Esophagus squamous epithelium (tissue), 4 donors: ENCODE data around the gene DCUN1D3.

Source experiments
- POLR2A ChIP-seq, 4 donors: fragments of 450-650 bp; IDR thresholded peaks; one replicate each; pipeline ENCODE4 v1.6.1; 2017; ENCODE audit warnings: antibody characterized with exemption in 4 of 4, mild to moderate bottlenecking in 4 of 4, moderate library complexity in 3 of 4
- TF ChIP-seq, protein P1 (sequence below), 6 experiments: fragments of 450-650 bp in 4 of 6; fragments of 200-600 bp in 2 of 6; sonication (generic) in 2 of 6; IDR thresholded peaks; one replicate each; pipeline ENCODE4 v1.5.1; 2016 to 2019; ENCODE audit warnings: antibody characterized with exemption in 6 of 6, mild to moderate bottlenecking in 4 of 6, moderate library complexity in 4 of 6

DNA sequence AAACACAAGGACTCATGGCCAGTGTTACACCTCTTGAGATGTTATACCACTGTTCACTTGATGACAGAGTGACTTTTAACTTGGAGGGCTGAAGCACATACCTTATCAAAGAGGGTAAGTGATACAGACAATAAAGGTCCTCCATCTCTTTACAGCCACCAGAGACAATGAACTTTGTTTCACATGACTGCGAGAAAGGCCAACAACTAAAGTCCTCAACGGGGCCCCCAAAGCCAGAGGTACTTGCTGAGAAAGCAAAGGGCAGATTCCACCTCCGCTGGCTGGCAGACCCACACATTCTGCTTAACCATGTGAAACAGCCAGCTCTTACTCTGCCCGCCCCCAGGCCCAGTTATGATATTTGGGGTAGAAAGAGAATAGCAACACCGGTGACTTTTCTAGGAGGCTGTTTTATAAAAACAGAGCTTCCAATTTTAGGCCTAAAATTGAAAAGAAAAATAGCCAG, 21.4 kb downstream of the DCUN1D3 start:
- TF ChIP-seq, protein P1, sequence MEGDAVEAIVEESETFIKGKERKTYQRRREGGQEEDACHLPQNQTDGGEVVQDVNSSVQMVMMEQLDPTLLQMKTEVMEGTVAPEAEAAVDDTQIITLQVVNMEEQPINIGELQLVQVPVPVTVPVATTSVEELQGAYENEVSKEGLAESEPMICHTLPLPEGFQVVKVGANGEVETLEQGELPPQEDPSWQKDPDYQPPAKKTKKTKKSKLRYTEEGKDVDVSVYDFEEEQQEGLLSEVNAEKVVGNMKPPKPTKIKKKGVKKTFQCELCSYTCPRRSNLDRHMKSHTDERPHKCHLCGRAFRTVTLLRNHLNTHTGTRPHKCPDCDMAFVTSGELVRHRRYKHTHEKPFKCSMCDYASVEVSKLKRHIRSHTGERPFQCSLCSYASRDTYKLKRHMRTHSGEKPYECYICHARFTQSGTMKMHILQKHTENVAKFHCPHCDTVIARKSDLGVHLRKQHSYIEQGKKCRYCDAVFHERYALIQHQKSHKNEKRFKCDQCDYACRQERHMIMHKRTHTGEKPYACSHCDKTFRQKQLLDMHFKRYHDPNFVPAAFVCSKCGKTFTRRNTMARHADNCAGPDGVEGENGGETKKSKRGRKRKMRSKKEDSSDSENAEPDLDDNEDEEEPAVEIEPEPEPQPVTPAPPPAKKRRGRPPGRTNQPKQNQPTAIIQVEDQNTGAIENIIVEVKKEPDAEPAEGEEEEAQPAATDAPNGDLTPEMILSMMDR (IDR thresholded peaks at IDR 0.05), result no peak
- no peak for TF ChIP-seq POLR2A (IDR thresholded peaks at IDR 0.05)
